ENCODE data around the gene TLE2. TPM values are rescaled to one million over a fixed set of nuclear protein-coding genes. Genes with fewer than 3 reads are reported as not detected.

TLE2 gene
- total RNA-seq, 4 donors from 2014 or later: 5.4 to 22.7 (median 7.6) TPM

DNA sequence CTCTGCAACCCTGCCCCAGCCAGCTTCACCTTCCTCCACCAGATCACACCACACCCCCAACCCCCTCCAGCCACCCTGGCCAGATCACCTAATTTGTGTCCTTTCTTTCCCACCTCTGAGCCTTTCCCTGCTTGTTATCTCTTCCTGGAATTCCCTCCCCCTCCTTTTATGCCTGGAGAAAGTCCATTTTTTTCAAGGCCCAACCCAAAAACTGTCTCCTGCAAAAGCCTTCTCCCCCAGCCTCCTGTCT lies 5.3 kb upstream of the TLE2 start:
- DNase-seq: no peak
- TF ChIP-seq POLR2A (IDR thresholded peaks at IDR 0.05) (no peak), CTCF (IDR thresholded peaks at IDR 0.05) (no peak)
- H3K27ac ChIP-seq: peak overlapping the region; percentile 89 to 98 (median 94)
- intact Hi-C loops (cut with DNase I): no loop called here
- H3K4me3 ChIP-seq: no peak overlapping the region
- peaks cover 19 to 45% (median 20%) of the 10 kb centered on the region in 3 donors for H3K4me1 ChIP-seq
- no peaks in the 10 kb centered on the region for H3K9me3 ChIP-seq
- H3K27me3 ChIP-seq: peaks cover 0 to 9% (median 0%) of the 10 kb centered on the region in 4 donors
- no peaks in the 10 kb centered on the region for H3K36me3 ChIP-seq

DNA sequence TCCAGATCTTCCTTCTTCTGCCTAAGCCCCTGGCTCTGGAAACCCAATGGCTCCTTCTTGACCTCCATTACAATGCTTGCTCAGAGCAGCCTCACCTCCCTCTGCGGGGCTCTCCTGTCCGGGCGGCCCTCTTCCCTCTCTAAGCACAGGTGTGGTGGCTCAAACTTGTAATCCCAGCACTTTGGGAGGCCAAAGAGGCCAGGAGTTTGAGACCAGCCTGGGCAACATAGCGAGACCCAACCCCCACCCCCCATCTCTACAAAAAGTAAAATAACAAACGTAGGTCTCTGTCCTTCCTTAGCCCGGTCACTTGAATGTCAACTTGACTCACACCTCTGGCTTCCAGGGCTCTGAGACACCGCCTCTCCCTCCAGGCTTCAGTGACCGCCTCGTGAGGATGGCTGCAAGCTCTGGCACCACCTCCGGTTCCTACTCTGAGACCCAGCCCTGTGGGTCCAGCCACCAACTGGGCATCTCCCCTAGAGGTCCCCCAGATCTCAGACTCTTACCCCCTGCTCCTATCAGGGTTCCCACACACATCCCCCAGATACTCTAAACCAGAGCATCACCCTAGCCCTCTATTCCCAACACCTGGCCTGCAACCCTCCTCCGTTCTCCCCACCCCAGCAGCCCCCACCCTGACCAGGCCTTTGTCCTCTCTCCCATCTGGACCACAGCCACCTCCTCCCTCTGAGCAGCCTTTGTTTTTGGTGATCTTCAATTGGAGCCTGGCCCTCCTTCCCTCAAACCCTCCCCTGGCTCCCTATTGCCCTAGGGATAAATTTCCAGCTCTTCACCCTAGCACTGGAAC lies 4.7 kb upstream of the TLE2 start:
- Histone ChIP-seq H3K36me3 (no peaks in the 10 kb centered on the region), H3K9me3 (no peaks in the 10 kb centered on the region), H3K27ac (peak overlapping the region in 1 of 4 donors; percentile 98), H3K4me3 (no peak overlapping the region), H3K4me1 (peaks cover 19 to 47% (median 20%) of the 10 kb centered on the region in 3 donors), H3K27me3 (peaks cover 0 to 10% (median 0%) of the 10 kb centered on the region in 4 donors)
- 63 to 66% methylated on average over 8 to 11 of the region's 11 CpGs for WGBS, 2 donors
- intact Hi-C loops (cut with DNase I): no loop called here
- TF ChIP-seq POLR2A (IDR thresholded peaks at IDR 0.05) (no peak), CTCF (IDR thresholded peaks at IDR 0.05) (no peak)
- no peak for DNase-seq

DNA sequence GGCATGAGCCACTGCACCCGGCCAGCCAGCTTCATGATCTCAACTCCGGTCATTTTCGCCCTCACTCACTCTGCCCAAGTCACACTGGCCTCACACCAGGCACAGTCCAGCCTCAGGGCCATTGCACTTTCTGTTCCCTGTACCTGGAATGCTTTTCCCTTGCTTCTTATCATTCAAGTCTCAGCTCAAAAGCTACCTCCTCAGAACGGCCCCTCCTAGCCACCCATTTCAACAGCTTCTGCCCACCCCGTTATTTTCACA lies 2.5 kb upstream of the TLE2 start:
- Histone ChIP-seq H3K27me3 (peaks cover 0 to 16% (median 0%) of the 10 kb centered on the region in 4 donors), H3K9me3 (no peaks in the 10 kb centered on the region), H3K4me1 (peaks cover 16 to 51% (median 22%) of the 10 kb centered on the region in 3 donors), H3K4me3 (no peak overlapping the region), H3K27ac (no peak overlapping the region), H3K36me3 (no peaks in the 10 kb centered on the region)
- DNase-seq: no peak
- 67 to 72% methylated on average over 5 of the region's 5 CpGs for WGBS, 2 donors
- TF ChIP-seq POLR2A (IDR thresholded peaks at IDR 0.05): no peak
- TF ChIP-seq CTCF (IDR thresholded peaks at IDR 0.05): no peak
- intact Hi-C loops (cut with DNase I): no loop called here

DNA sequence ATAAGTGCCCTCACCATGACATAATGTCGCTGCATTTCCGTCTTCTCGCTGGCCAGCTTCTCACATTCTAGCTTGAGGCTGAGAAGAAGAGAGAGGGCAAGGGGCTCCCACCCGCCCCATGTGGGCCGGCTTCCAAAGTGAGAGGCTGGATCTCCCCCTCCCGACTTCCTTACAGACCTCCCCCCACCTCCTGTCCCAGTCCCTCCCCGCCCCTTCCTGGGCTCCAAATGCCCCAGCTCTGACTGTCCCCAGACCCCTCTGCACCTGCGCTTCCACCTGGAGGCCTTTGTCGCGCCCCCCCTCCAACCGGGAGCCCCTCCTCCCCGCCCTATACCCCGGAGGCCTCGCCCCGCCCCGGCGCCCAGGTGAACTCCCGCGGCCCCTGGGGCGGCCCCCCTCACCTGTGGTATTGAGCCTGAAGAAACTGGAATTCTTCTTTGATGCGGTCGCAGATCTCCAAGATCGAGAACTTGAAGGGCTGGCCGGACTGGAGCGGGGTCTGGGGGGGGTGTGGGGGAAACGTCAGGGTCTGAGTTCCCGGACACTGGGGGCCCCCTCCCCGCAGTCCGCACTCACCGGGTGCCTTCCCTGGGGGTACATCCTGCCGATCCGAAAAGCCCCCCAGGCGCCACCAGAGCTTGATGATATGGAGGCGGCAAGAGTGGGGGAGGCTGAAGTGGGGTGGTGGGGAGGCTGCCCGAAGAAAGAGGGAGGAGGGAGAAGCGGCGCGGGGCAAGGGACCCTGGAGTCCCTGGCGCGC lies 595 bp downstream of the TLE2 start:
- intact Hi-C loops (cut with DNase I): no loop called here
- no peak for DNase-seq
- Histone ChIP-seq H3K9me3 (no peaks in the 10 kb centered on the region), H3K36me3 (no peaks in the 10 kb centered on the region), H3K27ac (peak overlapping the region; percentile 59 to 71 (median 63)), H3K4me3 (peak overlapping the region; percentile 48 to 69 (median 64)), H3K4me1 (peaks cover 3 to 24% (median 9%) of the 10 kb centered on the region in 3 donors), H3K27me3 (peaks cover 0 to 30% (median 0%) of the 10 kb centered on the region in 4 donors)
- TF ChIP-seq POLR2A (IDR thresholded peaks at IDR 0.05) (no peak), CTCF (IDR thresholded peaks at IDR 0.05) (no peak)
- 10 to 20% methylated on average over 3 to 6 of the region's 40 CpGs for WGBS, 2 donors

GRCh38 chr19:3027981-3028304 lies 1.1 kb downstream of the TLE2 start:
- H3K4me3 ChIP-seq: peak overlapping the region in 3 of 4 donors; percentile 62 to 69 (median 66)
- H3K36me3 ChIP-seq: no peaks in the 10 kb centered on the region
- H3K4me1 ChIP-seq: peaks cover 3 to 24% (median 9%) of the 10 kb centered on the region in 3 donors
- intact Hi-C loops (cut with DNase I): no loop called here
- WGBS, 2 donors: 66 to 72% methylated on average over 5 of the region's 9 CpGs
- DNase-seq: no peak
- peak overlapping the region in 2 of 4 donors; percentile 62 to 71 for H3K27ac ChIP-seq
- TF ChIP-seq POLR2A (IDR thresholded peaks at IDR 0.05): no peak
- TF ChIP-seq CTCF (IDR thresholded peaks at IDR 0.05): no peak
- H3K9me3 ChIP-seq: no peaks in the 10 kb centered on the region
- peaks cover 0 to 30% (median 0%) of the 10 kb centered on the region in 4 donors for H3K27me3 ChIP-seq
